ENCODE data around the gene NOTO.

NOTO gene

DNA sequence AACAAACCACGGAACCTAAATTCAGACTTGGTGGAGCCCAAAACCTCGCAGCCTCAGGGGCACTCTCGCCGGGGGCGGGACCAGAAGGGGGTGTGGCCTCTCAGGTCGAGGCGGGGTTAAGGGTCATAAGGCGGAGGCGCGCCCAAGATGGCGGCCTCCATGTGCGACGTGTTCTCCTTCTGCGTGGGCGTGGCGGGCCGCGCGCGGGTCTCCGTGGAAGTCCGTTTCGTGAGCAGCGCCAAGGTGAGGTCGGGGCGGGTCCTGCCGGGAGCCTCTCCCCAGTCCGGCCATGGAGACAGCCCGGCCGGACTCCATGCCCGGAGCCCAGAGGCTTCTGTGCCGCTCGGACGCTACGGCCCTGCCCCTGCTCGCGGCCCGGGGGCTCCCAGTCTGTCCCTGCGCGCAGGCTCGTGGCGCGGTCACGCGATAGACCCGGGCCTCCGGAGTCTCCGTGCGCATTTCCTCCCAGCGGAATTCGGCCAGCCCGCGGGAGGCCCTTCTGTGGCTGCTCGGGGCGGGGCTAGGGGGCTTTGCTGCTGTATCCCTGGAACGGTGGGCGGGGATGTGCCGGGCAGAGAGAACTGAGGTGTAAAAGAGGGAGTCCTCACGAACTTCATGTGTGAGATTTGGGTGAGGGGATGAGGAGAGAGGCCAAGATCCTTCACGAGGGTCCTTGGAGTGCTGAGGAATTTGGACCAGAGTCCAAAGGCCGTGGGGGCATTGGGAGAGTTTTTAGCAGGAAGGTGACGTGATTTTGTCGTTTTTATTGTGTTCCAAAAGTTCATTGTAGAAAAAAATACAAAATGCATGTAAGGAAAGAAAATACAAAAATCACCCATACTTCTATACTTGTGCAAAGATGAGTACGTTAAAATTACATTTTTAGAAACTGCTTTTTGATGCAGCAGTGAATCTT, 12.0 kb downstream of the NOTO start, which contains the start of gene SMYD5 (continued):
- peak; percentile 77 for TF ChIP-seq ZEB2 (tag by site-specific recombination; IDR thresholded peaks at IDR 0.05)
- TF ChIP-seq, protein P1, sequence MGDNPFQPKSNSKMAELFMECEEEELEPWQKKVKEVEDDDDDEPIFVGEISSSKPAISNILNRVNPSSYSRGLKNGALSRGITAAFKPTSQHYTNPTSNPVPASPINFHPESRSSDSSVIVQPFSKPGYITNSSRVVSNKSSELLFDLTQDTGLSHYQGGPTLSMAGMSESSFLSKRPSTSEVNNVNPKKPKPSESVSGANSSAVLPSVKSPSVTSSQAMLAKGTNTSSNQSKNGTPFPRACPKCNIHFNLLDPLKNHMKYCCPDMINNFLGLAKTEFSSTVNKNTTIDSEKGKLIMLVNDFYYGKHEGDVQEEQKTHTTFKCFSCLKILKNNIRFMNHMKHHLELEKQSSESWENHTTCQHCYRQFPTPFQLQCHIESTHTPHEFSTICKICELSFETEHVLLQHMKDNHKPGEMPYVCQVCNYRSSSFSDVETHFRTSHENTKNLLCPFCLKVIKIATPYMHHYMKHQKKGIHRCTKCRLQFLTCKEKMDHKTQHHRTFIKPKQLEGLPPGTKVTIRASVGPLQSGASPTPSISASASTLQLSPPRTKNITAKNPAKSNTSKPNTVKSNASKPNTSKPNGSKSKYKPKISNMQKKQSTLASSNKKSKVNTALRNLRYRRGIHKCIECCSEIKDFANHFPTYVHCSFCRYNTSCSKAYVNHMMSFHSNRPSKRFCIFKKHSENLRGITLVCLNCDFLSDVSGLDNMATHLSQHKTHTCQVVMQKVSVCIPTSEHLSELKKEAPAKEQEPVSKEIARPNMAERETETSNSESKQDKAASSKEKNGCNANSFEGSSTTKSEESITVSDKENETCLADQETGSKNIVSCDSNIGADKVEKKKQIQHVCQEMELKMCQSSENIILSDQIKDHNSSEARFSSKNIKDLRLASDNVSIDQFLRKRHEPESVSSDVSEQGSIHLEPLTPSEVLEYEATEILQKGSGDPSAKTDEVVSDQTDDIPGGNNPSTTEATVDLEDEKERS (tag by site-specific recombination; IDR thresholded peaks at IDR 0.05) = no peak
- TF ChIP-seq ZNF341 (tag by site-specific recombination; IDR thresholded peaks at IDR 0.05; ENCODE audit: low read depth) = no peak
- no peak for TF ChIP-seq ZNF433 (tag by site-specific recombination; IDR thresholded peaks at IDR 0.05; ENCODE audit: low read depth)
- TF ChIP-seq ZNF335 (tag by site-specific recombination; conservative IDR thresholded peaks at IDR 0.05) = peak; percentile 91
- TF ChIP-seq, protein P2, sequence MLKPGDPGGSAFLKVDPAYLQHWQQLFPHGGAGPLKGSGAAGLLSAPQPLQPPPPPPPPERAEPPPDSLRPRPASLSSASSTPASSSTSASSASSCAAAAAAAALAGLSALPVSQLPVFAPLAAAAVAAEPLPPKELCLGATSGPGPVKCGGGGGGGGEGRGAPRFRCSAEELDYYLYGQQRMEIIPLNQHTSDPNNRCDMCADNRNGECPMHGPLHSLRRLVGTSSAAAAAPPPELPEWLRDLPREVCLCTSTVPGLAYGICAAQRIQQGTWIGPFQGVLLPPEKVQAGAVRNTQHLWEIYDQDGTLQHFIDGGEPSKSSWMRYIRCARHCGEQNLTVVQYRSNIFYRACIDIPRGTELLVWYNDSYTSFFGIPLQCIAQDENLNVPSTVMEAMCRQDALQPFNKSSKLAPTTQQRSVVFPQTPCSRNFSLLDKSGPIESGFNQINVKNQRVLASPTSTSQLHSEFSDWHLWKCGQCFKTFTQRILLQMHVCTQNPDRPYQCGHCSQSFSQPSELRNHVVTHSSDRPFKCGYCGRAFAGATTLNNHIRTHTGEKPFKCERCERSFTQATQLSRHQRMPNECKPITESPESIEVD (tag by site-specific recombination; IDR thresholded peaks at IDR 0.05) = no peak
- no peak for TF ChIP-seq SETDB1 (IDR thresholded peaks at IDR 0.05; ENCODE audit: insufficient read length, low read length)
- TF ChIP-seq ZNF146 (tag by site-specific recombination; IDR thresholded peaks at IDR 0.05) = no peak
- TF ChIP-seq ZNF548 (tag by site-specific recombination; IDR thresholded peaks at IDR 0.05) = no peak
- TF ChIP-seq HOXD13 (CRISPR knock-in tag; IDR thresholded peaks at IDR 0.05; ENCODE audit: borderline replicate concordance) = no peak
- TF ChIP-seq, protein P3, sequence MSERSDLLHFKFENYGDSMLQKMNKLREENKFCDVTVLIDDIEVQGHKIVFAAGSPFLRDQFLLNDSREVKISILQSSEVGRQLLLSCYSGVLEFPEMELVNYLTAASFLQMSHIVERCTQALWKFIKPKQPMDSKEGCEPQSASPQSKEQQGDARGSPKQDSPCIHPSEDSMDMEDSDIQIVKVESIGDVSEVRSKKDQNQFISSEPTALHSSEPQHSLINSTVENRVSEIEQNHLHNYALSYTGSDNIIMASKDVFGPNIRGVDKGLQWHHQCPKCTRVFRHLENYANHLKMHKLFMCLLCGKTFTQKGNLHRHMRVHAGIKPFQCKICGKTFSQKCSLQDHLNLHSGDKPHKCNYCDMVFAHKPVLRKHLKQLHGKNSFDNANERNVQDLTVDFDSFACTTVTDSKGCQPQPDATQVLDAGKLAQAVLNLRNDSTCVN (tag by site-specific recombination; optimal IDR thresholded peaks at IDR 0.05) = peak; percentile 99
- TF ChIP-seq SCRT1 (tag by site-specific recombination; IDR thresholded peaks at IDR 0.05; ENCODE audit: borderline replicate concordance) = no peak
- TF ChIP-seq GLI2 (tag by site-specific recombination; IDR thresholded peaks at IDR 0.05; ENCODE audit: borderline replicate concordance, low read depth) = no peak
- 0 out of 2 replicates have a peak, but pooled peaks have one; percentile 17 for TF ChIP-seq ZNF2 (tag by site-specific recombination; IDR thresholded peaks at IDR 0.05)
- TF ChIP-seq, protein P4, sequence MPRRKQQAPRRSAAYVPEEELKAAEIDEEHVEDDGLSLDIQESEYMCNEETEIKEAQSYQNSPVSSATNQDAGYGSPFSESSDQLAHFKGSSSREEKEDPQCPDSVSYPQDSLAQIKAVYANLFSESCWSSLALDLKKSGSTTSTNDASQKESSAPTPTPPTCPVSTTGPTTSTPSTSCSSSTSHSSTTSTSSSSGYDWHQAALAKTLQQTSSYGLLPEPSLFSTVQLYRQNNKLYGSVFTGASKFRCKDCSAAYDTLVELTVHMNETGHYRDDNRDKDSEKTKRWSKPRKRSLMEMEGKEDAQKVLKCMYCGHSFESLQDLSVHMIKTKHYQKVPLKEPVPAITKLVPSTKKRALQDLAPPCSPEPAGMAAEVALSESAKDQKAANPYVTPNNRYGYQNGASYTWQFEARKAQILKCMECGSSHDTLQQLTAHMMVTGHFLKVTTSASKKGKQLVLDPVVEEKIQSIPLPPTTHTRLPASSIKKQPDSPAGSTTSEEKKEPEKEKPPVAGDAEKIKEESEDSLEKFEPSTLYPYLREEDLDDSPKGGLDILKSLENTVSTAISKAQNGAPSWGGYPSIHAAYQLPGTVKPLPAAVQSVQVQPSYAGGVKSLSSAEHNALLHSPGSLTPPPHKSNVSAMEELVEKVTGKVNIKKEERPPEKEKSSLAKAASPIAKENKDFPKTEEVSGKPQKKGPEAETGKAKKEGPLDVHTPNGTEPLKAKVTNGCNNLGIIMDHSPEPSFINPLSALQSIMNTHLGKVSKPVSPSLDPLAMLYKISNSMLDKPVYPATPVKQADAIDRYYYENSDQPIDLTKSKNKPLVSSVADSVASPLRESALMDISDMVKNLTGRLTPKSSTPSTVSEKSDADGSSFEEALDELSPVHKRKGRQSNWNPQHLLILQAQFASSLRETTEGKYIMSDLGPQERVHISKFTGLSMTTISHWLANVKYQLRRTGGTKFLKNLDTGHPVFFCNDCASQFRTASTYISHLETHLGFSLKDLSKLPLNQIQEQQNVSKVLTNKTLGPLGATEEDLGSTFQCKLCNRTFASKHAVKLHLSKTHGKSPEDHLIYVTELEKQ (tag by site-specific recombination; IDR thresholded peaks at IDR 0.05; ENCODE audit: borderline replicate concordance) = no peak
- TF ChIP-seq ZNF670 (tag by site-specific recombination; IDR thresholded peaks at IDR 0.05; ENCODE audit: low read depth) = no peak
- no peak; the same call in 1 of the 2 replicates for TF ChIP-seq ZNF501 (tag by site-specific recombination; IDR thresholded peaks at IDR 0.05)
- TF ChIP-seq, protein P5, sequence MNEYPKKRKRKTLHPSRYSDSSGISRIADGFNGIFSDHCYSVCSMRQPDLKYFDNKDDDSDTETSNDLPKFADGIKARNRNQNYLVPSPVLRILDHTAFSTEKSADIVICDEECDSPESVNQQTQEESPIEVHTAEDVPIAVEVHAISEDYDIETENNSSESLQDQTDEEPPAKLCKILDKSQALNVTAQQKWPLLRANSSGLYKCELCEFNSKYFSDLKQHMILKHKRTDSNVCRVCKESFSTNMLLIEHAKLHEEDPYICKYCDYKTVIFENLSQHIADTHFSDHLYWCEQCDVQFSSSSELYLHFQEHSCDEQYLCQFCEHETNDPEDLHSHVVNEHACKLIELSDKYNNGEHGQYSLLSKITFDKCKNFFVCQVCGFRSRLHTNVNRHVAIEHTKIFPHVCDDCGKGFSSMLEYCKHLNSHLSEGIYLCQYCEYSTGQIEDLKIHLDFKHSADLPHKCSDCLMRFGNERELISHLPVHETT (tag by site-specific recombination; IDR thresholded peaks at IDR 0.05) = peak; percentile 59; the same call in 1 of the 2 replicates
- peak; percentile 92 for TF ChIP-seq ZFHX2 (tag by site-specific recombination; conservative IDR thresholded peaks at IDR 0.05)
- no peak for TF ChIP-seq ZNF664 (tag by site-specific recombination; IDR thresholded peaks at IDR 0.05)
- TF ChIP-seq ZNF585B (tag by site-specific recombination; IDR thresholded peaks at IDR 0.05) = no peak
- TF ChIP-seq ZNF707 (tag by site-specific recombination; IDR thresholded peaks at IDR 0.05) = no peak
- TF ChIP-seq SCRT2 (tag by site-specific recombination; IDR thresholded peaks at IDR 0.05) = no peak
- TF ChIP-seq ZNF311 (tag by site-specific recombination; IDR thresholded peaks at IDR 0.05; ENCODE audit: borderline replicate concordance) = no peak
- peak; percentile 75 for TF ChIP-seq ZBTB8A (tag by site-specific recombination; IDR thresholded peaks at IDR 0.05)
- peak; percentile 89 for TF ChIP-seq ZNF785 (tag by site-specific recombination; IDR thresholded peaks at IDR 0.05)
- TF ChIP-seq ZNF350 (tag by site-specific recombination; IDR thresholded peaks at IDR 0.05) = no peak
- no peak for TF ChIP-seq ZNF138 (tag by site-specific recombination; IDR thresholded peaks at IDR 0.05; ENCODE audit: borderline replicate concordance)
- TF ChIP-seq ZNF629 (tag by site-specific recombination; IDR thresholded peaks at IDR 0.05) = 0 out of 2 replicates have a peak, but pooled peaks have one; percentile 30

Data from HEK293 (cell line).